Measurements from ENCODE around the gene CHD2.
A peak's percentile ranks its signal among the peaks of the same experiment; 100 is the strongest.

CHD2 gene

GRCh38 chr15:92899948-92900730, at the start of gene CHD2:
TSS of gene CHD2 (plus strand) at chr15:92900324. CDS start at chr15:92901238, 914 bp downstream.
- ATAC-seq, result peak; percentile 82
- TF ChIP-seq BACH2 (CRISPR knock-in tag; IDR thresholded peaks at IDR 0.05; ENCODE audit: borderline replicate concordance), result no peak
- no peak for TF ChIP-seq ZNF70 (CRISPR knock-in tag; IDR thresholded peaks at IDR 0.05)
- no peak for TF ChIP-seq ZNF8 (CRISPR knock-in tag; IDR thresholded peaks at IDR 0.05)
- TF ChIP-seq ZFP30 (CRISPR knock-in tag; IDR thresholded peaks at IDR 0.05), result no peak
- peak; percentile 62 for TF ChIP-seq TOX (CRISPR knock-in tag; IDR thresholded peaks at IDR 0.05; ENCODE audit: borderline replicate concordance)
- 0 out of 2 replicates have a peak, but pooled peaks have one; percentile 15 for TF ChIP-seq ZNF565 (CRISPR knock-in tag; conservative IDR thresholded peaks at IDR 0.05; ENCODE audit: low read depth)
- TF ChIP-seq ZFP3 (CRISPR knock-in tag; IDR thresholded peaks at IDR 0.05), result no peak
- TF ChIP-seq OSR1 (CRISPR knock-in tag; IDR thresholded peaks at IDR 0.05), result no peak
- no peak for TF ChIP-seq CSRNP3 (CRISPR knock-in tag; IDR thresholded peaks at IDR 0.05)
- no peak for TF ChIP-seq POU6F1 (CRISPR knock-in tag; IDR thresholded peaks at IDR 0.05; ENCODE audit: borderline replicate concordance, low read depth)
- TF ChIP-seq ZC3H10 (CRISPR knock-in tag; IDR thresholded peaks at IDR 0.05), result no peak
- no peak for TF ChIP-seq PPARA (CRISPR knock-in tag; IDR thresholded peaks at IDR 0.05; ENCODE audit: borderline replicate concordance)
- TF ChIP-seq GLIS3 (CRISPR knock-in tag; IDR thresholded peaks at IDR 0.05), result peak; percentile 71; the same call in 1 of the 2 replicates
- peak; percentile 70; the same call in 1 of the 2 replicates for TF ChIP-seq PATZ1 (CRISPR knock-in tag; IDR thresholded peaks at IDR 0.05; ENCODE audit: borderline replicate concordance)
- no peak; the same call in 1 of the 2 replicates for TF ChIP-seq ISL1 (CRISPR knock-in tag; IDR thresholded peaks at IDR 0.05)
- TF ChIP-seq ARNTL (CRISPR knock-in tag; IDR thresholded peaks at IDR 0.05; ENCODE audit: borderline replicate concordance, low read depth), result no peak
- no peak for TF ChIP-seq TCF4 (CRISPR knock-in tag; IDR thresholded peaks at IDR 0.05; ENCODE audit: borderline replicate concordance)
- TF ChIP-seq ESRRG (CRISPR knock-in tag; IDR thresholded peaks at IDR 0.05), result no peak
- TF ChIP-seq CREB5 (CRISPR knock-in tag; IDR thresholded peaks at IDR 0.05; ENCODE audit: low read depth), result no peak
- peak; percentile 57; the same call in 1 of the 2 replicates for TF ChIP-seq TSHZ2 (CRISPR knock-in tag; IDR thresholded peaks at IDR 0.05)
- TF ChIP-seq SNAI2 (CRISPR knock-in tag; IDR thresholded peaks at IDR 0.05), result no peak
- TF ChIP-seq RARB (CRISPR knock-in tag; IDR thresholded peaks at IDR 0.05), result 0 out of 2 replicates have a peak, but pooled peaks have one; percentile 78
- TF ChIP-seq CSDC2 (CRISPR knock-in tag; IDR thresholded peaks at IDR 0.05), result no peak

- TF ChIP-seq CREB5 (CRISPR knock-in tag; IDR thresholded peaks at IDR 0.05; ENCODE audit: low read depth), result no peak
- no peak for TF ChIP-seq ZNF8 (CRISPR knock-in tag; IDR thresholded peaks at IDR 0.05)
- no peak for TF ChIP-seq CSDC2 (CRISPR knock-in tag; IDR thresholded peaks at IDR 0.05)
- ATAC-seq, result no peak
Observed at GRCh38 chr15:92853222-92853621, 46.9 kb upstream of the CHD2 start.
